Smooth muscle cell (in vitro differentiated cells): ENCODE results near the gene PSPH. TPM values are rescaled to one million over a fixed set of nuclear protein-coding genes. Genes with fewer than 3 reads are reported as not detected.
"Not testable (repeated sequence)": the region's sequence is repeated elsewhere in the genome, so short reads cannot be mapped to it uniquely, and the experiment has no call there.

ENCODE experiments used
- DNase-seq: peaks from one replicate; lab custom pipeline; 2025; ENCODE audit not compliant: unreplicated experiment; lab: John Stamatoyannopoulos, UW
- H2AFZ ChIP-seq: fragments of 200-600 bp; sonication (generic); 2 replicates; pipeline ENCODE4 v1.6.0; 2016; ENCODE audit warnings: antibody characterized with exemption, low read depth, mild to moderate bottlenecking
- H3F3A ChIP-seq: fragments of 200-600 bp; sonication (generic); 2 replicates; pipeline ENCODE4 v1.6.0; 2017; ENCODE audit warnings: antibody characterized with exemption, low read depth
- H3K27ac ChIP-seq: fragments of 200-600 bp; sonication (generic); 2 replicates; pipeline ENCODE4 v1.5.1; 2016; ENCODE audit warnings: low read depth, mild to moderate bottlenecking
- H3K27me3 ChIP-seq: fragments of 200-600 bp; sonication (generic); 2 replicates; pipeline ENCODE4 v1.6.1; 2016; ENCODE audit warnings: low read depth, mild to moderate bottlenecking
- H3K36me3 ChIP-seq: fragments of 200-600 bp; sonication (generic); 2 replicates; pipeline ENCODE4 v1.5.1; 2016; ENCODE audit warnings: low read depth
- H3K4me1 ChIP-seq: fragments of 200-600 bp; sonication (generic); 2 replicates; pipeline ENCODE4 v1.5.1; 2016; ENCODE audit warnings: low read depth
- H3K4me2 ChIP-seq: fragments of 200-600 bp; sonication (generic); 2 replicates; pipeline ENCODE4 v1.6.0; 2016; ENCODE audit warnings: mild to moderate bottlenecking
- H3K4me3 ChIP-seq: fragments of 200-600 bp; sonication (generic); 2 replicates; pipeline ENCODE4 v1.5.1; 2016; ENCODE audit warnings: mild to moderate bottlenecking
- H3K79me2 ChIP-seq: fragments of 200-600 bp; sonication (generic); 2 replicates; pipeline ENCODE4 v1.6.0; 2016; ENCODE audit warnings: low read depth, mild to moderate bottlenecking
- H3K9ac ChIP-seq: fragments of 200-600 bp; sonication (generic); 2 replicates; pipeline ENCODE4 v1.6.0; 2016; ENCODE audit warnings: low read depth
- H3K9me3 ChIP-seq: fragments of 200-600 bp; sonication (generic); replicated peaks from 2 replicates; pipeline ENCODE4 v1.5.1; 2016; ENCODE audit warnings: low read depth
- H4K20me1 ChIP-seq: fragments of 200-600 bp; sonication (generic); 2 replicates; pipeline ENCODE4 v1.6.0; 2016; ENCODE audit warnings: low read depth
- WGBS: methylation state at CpG from one replicate; pipeline ENCODE4 v1.1.7; 2016; ENCODE audit warnings: low lambda C conversion rate; 5-methylcytosine and 5-hydroxymethylcytosine counted together
- polyA plus RNA-seq: library from polyadenylated mRNA; unstranded; fragments of >200 nt; fragmentation: Nextera tagmentation; extraction: Ambion mirVana; gene quantifications from 2 replicates; pipeline ENCODE4 v1.2.1, GENCODE V29; 2016
- total RNA-seq: library from RNA; depleted of rRNA; stranded (reverse); fragments of >200 nt; gene quantifications from 2 replicates; pipeline ENCODE4 v1.2.3, GENCODE V29; 2014
- TF ChIP-seq, protein P1 (sequence below): fragments of 200-600 bp; sonication (generic); IDR thresholded peaks from 2 replicates; pipeline ENCODE4 v1.5.1; 2017; ENCODE audit warnings: borderline replicate concordance, mild to moderate bottlenecking, antibody characterized with exemption; ENCODE audit not compliant: insufficient read depth, poor library complexity, severe bottlenecking

Gene PSPH
- total and polyA plus RNA-seq, 2 experiments from 2014 or later = 14.8 to 31.2 TPM

DNA sequence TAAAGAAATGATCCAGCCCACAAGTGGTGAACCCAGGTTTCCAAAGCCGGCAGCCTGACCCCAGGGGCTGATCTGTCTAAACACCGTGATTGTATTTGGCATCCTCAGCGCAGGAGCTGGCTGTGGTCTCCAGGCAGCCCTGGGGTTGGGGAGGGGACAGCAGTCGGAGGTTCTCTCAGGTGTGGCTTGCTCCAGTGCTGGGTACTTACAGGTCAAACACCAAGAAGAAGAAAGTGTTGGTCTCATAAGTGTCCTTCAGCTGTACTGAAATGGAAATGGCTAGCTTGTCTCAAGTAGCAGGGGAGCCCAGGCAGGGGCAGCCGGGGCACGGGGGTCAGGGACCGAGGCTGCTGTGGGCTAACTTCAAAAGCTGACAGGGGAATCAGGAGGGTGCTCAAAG, 35.5 kb upstream of the PSPH start:
- no peak for DNase-seq
- Histone ChIP-seq H3K4me1 (no peaks in the 10 kb centered on the region), H4K20me1 (no peaks in the 10 kb centered on the region), H3K27ac (no peak overlapping the region), H3K4me3 (no peak overlapping the region), H3K4me2 (no peak overlapping the region), H3K36me3 (no peaks in the 10 kb centered on the region), H3F3A (no peaks in the 10 kb centered on the region), H3K9ac (no peak overlapping the region), H3K79me2 (no peaks in the 10 kb centered on the region), H3K9me3 (no peaks in the 10 kb centered on the region), H2AFZ (no peak overlapping the region), H3K27me3 (no peaks in the 10 kb centered on the region)
- WGBS = 96% methylated on average over 6 of the region's 7 CpGs
- TF ChIP-seq, protein P1, sequence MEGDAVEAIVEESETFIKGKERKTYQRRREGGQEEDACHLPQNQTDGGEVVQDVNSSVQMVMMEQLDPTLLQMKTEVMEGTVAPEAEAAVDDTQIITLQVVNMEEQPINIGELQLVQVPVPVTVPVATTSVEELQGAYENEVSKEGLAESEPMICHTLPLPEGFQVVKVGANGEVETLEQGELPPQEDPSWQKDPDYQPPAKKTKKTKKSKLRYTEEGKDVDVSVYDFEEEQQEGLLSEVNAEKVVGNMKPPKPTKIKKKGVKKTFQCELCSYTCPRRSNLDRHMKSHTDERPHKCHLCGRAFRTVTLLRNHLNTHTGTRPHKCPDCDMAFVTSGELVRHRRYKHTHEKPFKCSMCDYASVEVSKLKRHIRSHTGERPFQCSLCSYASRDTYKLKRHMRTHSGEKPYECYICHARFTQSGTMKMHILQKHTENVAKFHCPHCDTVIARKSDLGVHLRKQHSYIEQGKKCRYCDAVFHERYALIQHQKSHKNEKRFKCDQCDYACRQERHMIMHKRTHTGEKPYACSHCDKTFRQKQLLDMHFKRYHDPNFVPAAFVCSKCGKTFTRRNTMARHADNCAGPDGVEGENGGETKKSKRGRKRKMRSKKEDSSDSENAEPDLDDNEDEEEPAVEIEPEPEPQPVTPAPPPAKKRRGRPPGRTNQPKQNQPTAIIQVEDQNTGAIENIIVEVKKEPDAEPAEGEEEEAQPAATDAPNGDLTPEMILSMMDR = no peak

DNA sequence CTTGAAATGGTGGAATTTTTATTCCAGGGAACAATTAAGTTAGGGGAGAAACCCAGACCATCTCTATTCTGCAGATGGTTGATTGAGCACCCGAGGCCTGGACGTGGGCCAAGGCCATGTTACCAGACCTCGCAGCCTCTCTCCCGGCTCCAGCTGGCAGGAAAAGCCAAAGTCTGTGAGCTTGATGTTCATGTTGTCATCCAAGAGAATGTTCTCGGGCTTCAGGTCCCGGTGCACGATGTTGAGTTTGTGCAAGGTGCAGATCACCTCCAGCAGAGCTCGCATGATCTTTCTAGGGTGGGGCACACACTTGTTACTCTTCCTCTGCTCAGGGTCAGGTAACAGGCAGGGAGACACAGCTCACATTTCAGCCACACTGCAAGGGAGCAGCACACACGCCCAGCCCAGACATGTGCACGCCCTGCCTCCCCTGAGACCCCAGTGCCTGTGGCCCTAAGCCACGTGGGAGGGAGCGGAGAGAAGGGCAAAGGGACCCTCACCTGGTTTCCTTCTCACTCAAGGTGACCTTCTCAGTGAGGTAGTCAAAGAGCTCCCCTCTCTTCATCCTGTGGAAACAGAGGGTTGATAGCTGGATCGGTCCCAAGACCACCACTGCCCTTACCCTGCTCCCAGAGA, 32.0 kb upstream of the PSPH start:
- no peak for DNase-seq
- H3F3A ChIP-seq = no peaks in the 10 kb centered on the region
- no peaks in the 10 kb centered on the region for H3K79me2 ChIP-seq
- H3K4me2 ChIP-seq = no peak overlapping the region
- H2AFZ ChIP-seq = no peak overlapping the region
- no peak overlapping the region for H3K9ac ChIP-seq
- no peaks in the 10 kb centered on the region for H3K36me3 ChIP-seq
- no peaks in the 10 kb centered on the region for H3K4me1 ChIP-seq
- TF ChIP-seq, protein P1 = no peak
- H4K20me1 ChIP-seq = no peaks in the 10 kb centered on the region
- no peaks in the 10 kb centered on the region for H3K27me3 ChIP-seq
- H3K9me3 ChIP-seq = no peaks in the 10 kb centered on the region
- WGBS = 96% methylated on average over 13 of the region's 13 CpGs
- H3K27ac ChIP-seq = no peak overlapping the region
- no peak overlapping the region for H3K4me3 ChIP-seq

DNA sequence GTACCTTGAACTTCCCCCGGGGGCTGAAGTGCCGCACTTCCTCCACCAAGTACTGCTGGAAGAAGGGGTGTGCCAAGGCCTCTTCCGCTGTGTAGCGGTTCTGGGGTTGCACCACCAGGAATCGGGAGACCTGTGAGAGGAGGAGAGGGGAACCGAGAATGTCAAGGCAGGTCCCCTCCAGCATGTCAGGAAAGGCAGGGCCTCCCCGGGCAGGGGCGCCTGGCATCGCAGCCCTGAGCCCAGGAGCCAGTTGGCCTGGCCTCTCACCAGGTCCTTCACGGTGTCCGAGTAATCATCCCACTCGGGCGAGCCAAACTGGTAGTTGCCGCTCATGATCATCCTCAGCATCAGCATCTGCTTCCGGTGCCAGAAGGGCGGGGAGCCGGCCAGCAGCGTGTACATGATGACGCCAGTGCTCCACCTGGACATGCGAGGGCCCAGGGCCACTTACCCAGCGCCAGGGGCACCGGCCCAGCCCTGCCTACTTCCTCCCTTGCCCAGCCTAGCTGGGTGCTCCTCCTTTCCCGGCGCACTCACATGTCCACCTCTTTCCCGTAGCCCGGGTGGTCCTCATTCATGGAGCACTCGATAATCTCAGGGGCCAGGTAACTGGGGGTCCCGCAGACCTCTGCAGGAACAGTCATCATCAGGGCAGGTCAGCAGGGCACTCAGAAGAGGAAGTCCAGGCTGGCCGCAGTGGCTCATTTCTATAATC, 30.5 kb upstream of the PSPH start:
- no peaks in the 10 kb centered on the region for H3K9me3 ChIP-seq
- H3K27ac ChIP-seq = no peak overlapping the region
- no peaks in the 10 kb centered on the region for H3K27me3 ChIP-seq
- H3K4me3 ChIP-seq = no peak overlapping the region
- no peak overlapping the region for H3K9ac ChIP-seq
- H3K79me2 ChIP-seq = no peaks in the 10 kb centered on the region
- DNase-seq = no peak
- H3K4me1 ChIP-seq = no peaks in the 10 kb centered on the region
- TF ChIP-seq, protein P1 = no peak
- no peaks in the 10 kb centered on the region for H3F3A ChIP-seq
- no peak overlapping the region for H3K4me2 ChIP-seq
- H2AFZ ChIP-seq = no peak overlapping the region
- H3K36me3 ChIP-seq = no peaks in the 10 kb centered on the region
- H4K20me1 ChIP-seq = no peaks in the 10 kb centered on the region
- 95% methylated on average over 25 of the region's 29 CpGs for WGBS

DNA sequence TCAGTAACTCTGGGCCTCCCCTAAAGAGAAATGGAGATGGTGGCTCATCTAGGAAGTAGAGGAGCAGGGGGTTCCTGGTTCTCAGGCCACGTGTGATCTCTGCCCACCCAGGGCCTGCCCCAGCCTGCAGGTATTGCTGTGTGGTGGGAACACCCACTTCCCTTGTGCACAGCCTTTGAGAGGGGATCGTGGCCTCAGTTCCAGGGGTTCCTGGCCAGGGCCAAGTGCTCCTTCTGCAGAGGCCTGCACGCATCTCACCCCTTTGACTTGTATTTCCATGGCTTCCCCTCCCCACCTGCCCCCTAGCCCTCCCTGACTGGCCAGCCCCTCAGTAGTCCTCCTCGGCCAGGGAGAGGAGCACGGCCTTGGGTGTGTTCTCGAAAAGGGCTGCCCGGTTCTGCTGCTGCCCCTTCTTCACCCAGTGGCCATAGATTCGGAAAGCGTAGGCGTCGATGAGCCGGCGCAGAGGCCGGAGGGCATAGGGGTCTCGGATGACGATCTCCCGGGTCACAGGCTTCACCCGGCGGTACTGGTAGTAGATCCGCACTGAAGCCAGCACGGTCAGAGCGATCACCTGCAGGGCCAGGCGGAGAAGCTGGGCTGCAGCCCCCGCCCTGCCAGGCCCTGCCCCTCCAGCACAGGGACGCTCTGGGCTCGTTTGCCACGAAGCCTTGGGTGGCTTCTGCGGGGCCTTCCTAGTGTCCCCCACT, 29.6 kb upstream of the PSPH start:
- H3K27ac ChIP-seq, H3F3A ChIP-seq, H3K4me3 ChIP-seq, H4K20me1 ChIP-seq, H3K9ac ChIP-seq, DNase-seq, H3K36me3 ChIP-seq, H3K9me3 ChIP-seq, H3K27me3 ChIP-seq, H3K4me1 ChIP-seq, H3K79me2 ChIP-seq, H3K4me2 ChIP-seq, H2AFZ ChIP-seq: not testable (repeated sequence)
- WGBS = 95% methylated on average over 28 of the region's 28 CpGs
